H1 (cell line): ENCODE results near the gene PTPRJ. TPM values are rescaled to one million over a fixed set of nuclear protein-coding genes. Genes with fewer than 3 reads are reported as not detected.

ENCODE experiments used
- CTCF ChIA-PET: fragments of 300-600 bp; sonication (Branson Sonifier 250); formaldehyde crosslinking; loops from one replicate; lab custom pipeline; 2021; ENCODE audit not compliant: partially characterized antibody; lab: Charles Lee
- POLR2A ChIA-PET: fragments of 300-600 bp; sonication (Branson Sonifier 250); formaldehyde crosslinking; loops from one replicate; lab custom pipeline; 2021; ENCODE audit warnings: inconsistent platforms; ENCODE audit not compliant: partially characterized antibody; lab: Charles Lee
- DNase-seq, 2 experiments: peaks; one replicate each; pipeline versions ENCODE4 v3.0.0 to v3.0.0-alpha.2; 2010 to 2022; ENCODE audit warnings: low spot score in 2 of 2, low read depth in 1 of 2, mixed read lengths in 1 of 2
- FAIRE-seq: peaks from 2 replicates; lab custom pipeline; 2011; peaks lifted over from hg19 to GRCh38; lab: Jason Lieb, UNC
- H2AFZ ChIP-seq: 2 replicates; pipeline ENCODE4 v1.8.1; 2012; ENCODE audit warnings: low read length, inconsistent platforms
- H2AK5ac ChIP-seq: 2 replicates; pipeline ENCODE4 v1.6.1; 2013; ENCODE audit warnings: low read depth, low read length
- H2BK120ac ChIP-seq: replicated peaks from 2 replicates; pipeline ENCODE3; 2013; ENCODE audit warnings: low read depth, low read length, inconsistent platforms
- H2BK12ac ChIP-seq: 2 replicates; pipeline ENCODE4 v1.6.1; 2013; ENCODE audit warnings: low read depth, low read length
- H2BK15ac ChIP-seq: 2 replicates; pipeline ENCODE4 v1.6.1; 2013; ENCODE audit warnings: low read length
- H2BK20ac ChIP-seq: 2 replicates; pipeline ENCODE4 v1.6.1; 2013; ENCODE audit warnings: low read length
- H2BK5ac ChIP-seq: 2 replicates; pipeline ENCODE4 v1.6.1; 2013; ENCODE audit warnings: low read depth, low read length
- H3K14ac ChIP-seq: 2 replicates; pipeline ENCODE4 v1.6.1; 2013; ENCODE audit warnings: inconsistent platforms; ENCODE audit not compliant: insufficient read length
- H3K18ac ChIP-seq: 2 replicates; pipeline ENCODE4 v1.6.1; 2013; ENCODE audit warnings: low read length; ENCODE audit errors: extremely low read depth
- H3K23ac ChIP-seq: 2 replicates; pipeline ENCODE4 v1.6.1; 2013; ENCODE audit warnings: inconsistent platforms; ENCODE audit not compliant: insufficient read length
- H3K23me2 ChIP-seq: 2 replicates; pipeline ENCODE4 v1.6.1; 2013; ENCODE audit warnings: low read depth, low read length
- H3K27ac ChIP-seq: 2 replicates; pipeline ENCODE4 v1.6.1; 2011; ENCODE audit warnings: low read depth, low read length, inconsistent platforms
- H3K27me3 ChIP-seq, 4 experiments: replicated peaks in 1 of 4; 1 replicate in 1 of 4; 2 replicates in 3 of 4; pipeline versions ENCODE4 v1.6.1 to v1.8.1; 2011 to 2013; ENCODE audit warnings: low read length in 3 of 4, mild to moderate bottlenecking in 3 of 4, inconsistent platforms in 2 of 4, mixed read lengths in 2 of 4, moderate library complexity in 1 of 4; ENCODE audit not compliant: control insufficient read depth in 3 of 4, insufficient read depth in 3 of 4; ENCODE audit errors: extremely low read depth in 1 of 4
- H3K36me3 ChIP-seq, 4 experiments: 2 replicates each; pipeline versions ENCODE4 v1.6.1 to v1.8.1; 2011 to 2013; ENCODE audit warnings: mild to moderate bottlenecking in 4 of 4, low read length in 3 of 4, moderate library complexity in 2 of 4, control low read depth in 1 of 4, inconsistent platforms in 1 of 4; ENCODE audit not compliant: insufficient read depth in 4 of 4, control insufficient read depth in 2 of 4
- H3K4ac ChIP-seq: replicated peaks from 2 replicates; pipeline ENCODE3; 2013; ENCODE audit warnings: low read length, low read depth, mixed read lengths, inconsistent platforms; ENCODE audit not compliant: insufficient read length
- H3K4me1 ChIP-seq, 4 experiments: replicated peaks in 1 of 4; 1 replicate in 1 of 4; 2 replicates in 3 of 4; pipeline versions ENCODE4 v1.6.1 to v1.8.1; 2011 to 2013; ENCODE audit warnings: low read length in 3 of 4, inconsistent platforms in 2 of 4, mixed read lengths in 1 of 4; ENCODE audit not compliant: insufficient read depth in 4 of 4, control insufficient read depth in 3 of 4
- H3K4me2 ChIP-seq, 2 experiments: 2 replicates each; pipeline versions ENCODE4 v1.6.1 to v1.8.1; 2011 to 2013; ENCODE audit warnings: low read depth in 2 of 2, low read length in 2 of 2, control low read depth in 1 of 2, inconsistent platforms in 1 of 2, mild to moderate bottlenecking in 1 of 2; ENCODE audit not compliant: insufficient read depth in 1 of 2
- H3K4me3 ChIP-seq, 4 experiments: fragments of 200-600, 300-600 bp in 1 of 4; sonication (generic), shearing (Covaris generic), sonication (Bioruptor Twin) in 1 of 4; 2 replicates each; pipeline versions ENCODE4 v1.5.1 to v1.8.1; 2011 to 2016; ENCODE audit warnings: low read length in 4 of 4, low read depth in 3 of 4, control low read depth in 2 of 4, inconsistent platforms in 2 of 4, mild to moderate bottlenecking in 2 of 4, mixed read lengths in 1 of 4, moderate library complexity in 1 of 4; ENCODE audit not compliant: insufficient read depth in 2 of 4; ENCODE audit errors: extremely low read depth in 1 of 4
- H3K56ac ChIP-seq: replicated peaks from 2 replicates; pipeline ENCODE3; 2013; ENCODE audit warnings: low read depth, mild to moderate bottlenecking, mixed read lengths, low read length, inconsistent platforms; ENCODE audit not compliant: insufficient read length
- H3K79me1 ChIP-seq: 2 replicates; pipeline ENCODE4 v1.6.1; 2013; ENCODE audit warnings: low read depth, low read length, control low read depth
- H3K79me2 ChIP-seq, 2 experiments: 2 replicates each; pipeline versions ENCODE4 v1.6.1 to v1.8.1; 2012 to 2013; ENCODE audit warnings: low read length in 2 of 2, mild to moderate bottlenecking in 2 of 2, inconsistent platforms in 1 of 2; ENCODE audit not compliant: insufficient read depth in 2 of 2, control insufficient read depth in 1 of 2
- H3K9ac ChIP-seq, 4 experiments: replicated peaks in 1 of 4; 1 replicate in 1 of 4; 2 replicates in 3 of 4; pipeline versions ENCODE4 v1.6.1 to v1.8.1; 2011 to 2013; ENCODE audit warnings: low read depth in 3 of 4, low read length in 3 of 4, control low read depth in 2 of 4, mild to moderate bottlenecking in 2 of 4, moderate library complexity in 2 of 4, inconsistent platforms in 1 of 4; ENCODE audit errors: extremely low read depth in 1 of 4
- H3K9me3 ChIP-seq, 2 experiments: 2 replicates each; pipeline versions ENCODE4 v1.6.1 to v1.8.1; 2012 to 2013; ENCODE audit warnings: mild to moderate bottlenecking in 2 of 2, moderate library complexity in 2 of 2, control low read depth in 1 of 2, inconsistent platforms in 1 of 2, low read depth in 1 of 2, low read length in 1 of 2, mixed read lengths in 1 of 2; ENCODE audit not compliant: insufficient read depth in 2 of 2
- H4K20me1 ChIP-seq, 2 experiments: replicated peaks in 1 of 2; 2 replicates each; pipeline versions ENCODE3 to v1.8.1; 2011 to 2013; ENCODE audit warnings: inconsistent platforms in 2 of 2, low read length in 2 of 2, mild to moderate bottlenecking in 1 of 2; ENCODE audit not compliant: insufficient read depth in 2 of 2, control insufficient read depth in 1 of 2
- H4K5ac ChIP-seq: 2 replicates; pipeline ENCODE4 v1.6.1; 2013; ENCODE audit warnings: low read length, low read depth, mixed read lengths, inconsistent platforms; ENCODE audit not compliant: insufficient read length
- H4K8ac ChIP-seq: 2 replicates; pipeline ENCODE4 v1.8.0; 2013; ENCODE audit warnings: mild to moderate bottlenecking, moderate library complexity, low read length, inconsistent platforms; ENCODE audit not compliant: insufficient read depth; ENCODE audit errors: extremely low read depth
- H4K91ac ChIP-seq: replicated peaks from 2 replicates; pipeline ENCODE3; 2013; ENCODE audit warnings: low read length, mixed read lengths, inconsistent platforms; ENCODE audit not compliant: insufficient read length
- POLR2AphosphoS5 ChIP-seq: IDR thresholded peaks from 2 replicates; pipeline ENCODE4 v1.6.1; 2011; ENCODE audit warnings: low read depth, low read length
- SIRT6 ChIP-seq: IDR thresholded peaks from one replicate; pipeline ENCODE4 v1.7.1; 2012; ENCODE audit warnings: low read length, inconsistent platforms
- SP4 ChIP-seq: IDR thresholded peaks from 2 replicates; pipeline ENCODE4 v1.6.1; 2012; ENCODE audit warnings: low read length, inconsistent platforms
- WGBS, 2 experiments: shearing (Covaris generic) in 1 of 2; methylation state at CpG; one replicate each; pipeline versions ENCODE4 v1.1.6 to v1.1.7; 2013 to 2015; ENCODE audit warnings: low lambda C conversion rate in 2 of 2, mixed read lengths in 2 of 2, inconsistent platforms in 1 of 2, low coverage in 1 of 2, missing lambda C conversion rate in 1 of 2; ENCODE audit not compliant: insufficient replicate concordance in 2 of 2, insufficient coverage in 1 of 2, insufficient read length in 1 of 2; ENCODE audit errors: extremely low coverage in 1 of 2, missing lambda C conversion rate in 1 of 2; 5-methylcytosine and 5-hydroxymethylcytosine counted together
- polyA plus RNA-seq, 7 experiments: library from polyadenylated mRNA; depleted of rRNA in 3 of 7; stranded (reverse) in 5 of 7; unstranded in 2 of 7; fragments of >200 nt in 5 of 7; fragments of 200-250 nt in 2 of 7; gene quantifications; 1 replicate in 5 of 7; 2 replicates in 1 of 7; 4 replicates in 1 of 7; pipeline versions ENCODE4 v1.2.1 to v1.2.3, GENCODE V29; 2011 to 2013; ENCODE audit warnings: missing spikeins in 2 of 7, mixed read lengths in 2 of 7
- total RNA-seq: library from RNA; stranded (reverse); fragmentation: NEBNext Ultra II Directional; extraction: Animal tissue kit (Norgen Biotek cat#: 25700); gene quantifications from 2 replicates; pipeline ENCODE4 v1.2.1, GENCODE V29; 2021
- TF ChIP-seq, protein P1 (sequence below): IDR thresholded peaks from 2 replicates; pipeline ENCODE4 v1.6.1; 2012; ENCODE audit warnings: inconsistent platforms

Gene PTPRJ
- total and polyA plus RNA-seq, 2 of the 8 experiments (the other 6 are each of a cell fraction or from before 2014, with no cell fraction given), result 4.4 to 22.6 TPM

DNA sequence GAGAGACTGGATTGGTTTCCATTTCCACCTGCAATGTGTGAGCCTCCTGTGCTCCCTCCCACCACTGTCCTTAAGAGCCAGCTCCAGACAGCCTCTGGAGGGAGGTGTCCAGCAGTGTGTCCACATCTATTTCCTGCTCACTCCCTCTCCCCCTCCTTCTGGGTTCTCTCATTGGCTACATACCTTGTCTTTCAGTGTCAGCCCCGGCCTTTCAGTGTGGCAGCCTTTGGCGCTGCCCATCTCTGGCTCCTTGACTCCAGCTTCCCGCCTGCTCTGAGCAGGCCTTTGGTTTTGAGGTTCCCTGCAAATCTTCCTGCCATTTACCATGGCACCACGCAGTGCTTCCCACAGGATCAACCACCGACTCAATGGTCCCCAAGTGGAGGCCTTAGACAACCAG, 19.0 kb upstream of the PTPRJ start:
- no peaks in the 10 kb centered on the region for H3K23me2 ChIP-seq
- no peak overlapping the region for H2BK20ac ChIP-seq
- H4K5ac ChIP-seq, result no peak overlapping the region
- WGBS, 2 experiments, result 88% methylated on average over 5 of the region's 5 CpGs; no CpG with 5 or more reads in 1 of the 2 experiments
- no peak overlapping the region for H3K23ac ChIP-seq
- no peak overlapping the region for H2AK5ac ChIP-seq
- H3K9ac ChIP-seq, result no peak overlapping the region
- no peak overlapping the region for H3K27ac ChIP-seq
- H4K91ac ChIP-seq, result no peak overlapping the region
- no peak overlapping the region for H4K8ac ChIP-seq
- H2BK12ac ChIP-seq, result no peak overlapping the region
- no peak overlapping the region for H3K4me2 ChIP-seq
- no peak overlapping the region for H3K14ac ChIP-seq
- no peak overlapping the region for H2AFZ ChIP-seq
- no peaks in the 10 kb centered on the region for H3K27me3 ChIP-seq
- H3K9me3 ChIP-seq, result no peaks in the 10 kb centered on the region
- TF ChIP-seq SIRT6 (no peak), SP4 (no peak), POLR2AphosphoS5 (no peak)
- TF ChIP-seq, protein P1, sequence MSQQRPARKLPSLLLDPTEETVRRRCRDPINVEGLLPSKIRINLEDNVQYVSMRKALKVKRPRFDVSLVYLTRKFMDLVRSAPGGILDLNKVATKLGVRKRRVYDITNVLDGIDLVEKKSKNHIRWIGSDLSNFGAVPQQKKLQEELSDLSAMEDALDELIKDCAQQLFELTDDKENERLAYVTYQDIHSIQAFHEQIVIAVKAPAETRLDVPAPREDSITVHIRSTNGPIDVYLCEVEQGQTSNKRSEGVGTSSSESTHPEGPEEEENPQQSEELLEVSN, result peak; percentile 63
- H3K4ac ChIP-seq, result no peak overlapping the region
- H2BK120ac ChIP-seq, result no peak overlapping the region
- ChIA-PET CTCF (interaction anchor here (0.5 to 8.5 kb wide), 9 partner anchors 10 to 161 kb away, joined by 3 to 45 read pairs (median 3); no protein-coding TSS in a partner anchor), POLR2A (no interaction called here)
- no peak overlapping the region for H3K56ac ChIP-seq
- no peaks in the 10 kb centered on the region; the same call in 1 of the 2 replicates for H3K79me1 ChIP-seq
- no peak overlapping the region for H2BK5ac ChIP-seq
- H2BK15ac ChIP-seq, result no peak overlapping the region
- no peaks in the 10 kb centered on the region for H3K79me2 ChIP-seq
- DNase-seq, result no peak
- H3K18ac ChIP-seq, result no peak overlapping the region
- FAIRE-seq, result no peak
- H3K36me3 ChIP-seq, result no peaks in the 10 kb centered on the region
- no peaks in the 10 kb centered on the region for H3K4me1 ChIP-seq
- H3K4me3 ChIP-seq, result no peak overlapping the region
- no peaks in the 10 kb centered on the region for H4K20me1 ChIP-seq
